PC-3 (cell line): ENCODE measurements around the gene RPP38. TPM values are rescaled to one million over a fixed set of nuclear protein-coding genes. Genes with fewer than 3 reads are reported as not detected.

Experiments used
- ATAC-seq: fragments of 200-7000 bp; cut with Tn5 transposase; 2 replicates; pipeline ENCODE4 v1.9.1; 2020; ENCODE audit warnings: mild to moderate bottlenecking, moderate library complexity
- BruUV-seq: library from RNA; stranded (reverse); fragments of 400-500 nt; replicated peaks from 2 replicates; lab custom pipeline; 2021; lab: Mats Ljungman, UMichigan
- CTCF ChIA-PET: fragments of 300-600 bp; sonication (Branson Sonifier 250); formaldehyde crosslinking; loops from one replicate; lab custom pipeline; 2022; ENCODE audit warnings: antibody characterized with exemption; lab: Charles Lee
- POLR2A ChIA-PET: fragments of 300-600 bp; sonication (Branson Sonifier 250); formaldehyde crosslinking; loops from one replicate; lab custom pipeline; 2022; ENCODE audit warnings: antibody characterized with exemption; ENCODE audit not compliant: unreplicated experiment; lab: Charles Lee
- DNase-seq: peaks from one replicate; pipeline ENCODE4 v3.0.0-alpha.2; 2015
- H2AFZ ChIP-seq: fragments of 300-600 bp; sonication (generic); 2 replicates; pipeline ENCODE4 v1.6.0; 2016; ENCODE audit warnings: antibody characterized with exemption, low read length
- H3F3A ChIP-seq: fragments of 300-600 bp; sonication (generic); one replicate; pipeline ENCODE4 v1.6.0; 2017; ENCODE audit warnings: antibody characterized with exemption, low read length, control low read depth, mild to moderate bottlenecking; ENCODE audit not compliant: unreplicated experiment
- H3K27ac ChIP-seq: fragments of 300-600 bp; sonication (generic); 2 replicates; pipeline ENCODE4 v1.5.1; 2016; ENCODE audit warnings: mild to moderate bottlenecking, low read length
- H3K27me3 ChIP-seq: fragments of 300-600 bp; sonication (generic); 2 replicates; pipeline ENCODE4 v1.6.1; 2016; ENCODE audit warnings: low read length, mixed read lengths
- H3K36me3 ChIP-seq: fragments of 300-600 bp; sonication (generic); 2 replicates; pipeline ENCODE4 v1.6.1; 2016; ENCODE audit warnings: low read depth, mixed run types, low read length, mixed read lengths
- H3K4me1 ChIP-seq: fragments of 300-600 bp; sonication (generic); 2 replicates; pipeline ENCODE4 v1.5.1; 2016; ENCODE audit warnings: low read length; ENCODE audit not compliant: insufficient read depth
- H3K4me2 ChIP-seq: fragments of 300-600 bp; sonication (generic); 2 replicates; pipeline ENCODE4 v1.6.0; 2016; ENCODE audit warnings: low read length
- H3K4me3 ChIP-seq: fragments of 300-600 bp; sonication (generic); 2 replicates; pipeline ENCODE4 v1.5.1; 2016; ENCODE audit warnings: mild to moderate bottlenecking, low read length, mixed read lengths
- H3K79me2 ChIP-seq: fragments of 300-600 bp; sonication (generic); 2 replicates; pipeline ENCODE4 v1.6.1; 2017; ENCODE audit warnings: low read length, mixed read lengths
- H3K9ac ChIP-seq: fragments of 300-600 bp; sonication (generic); 2 replicates; pipeline ENCODE4 v1.6.0; 2016; ENCODE audit warnings: mild to moderate bottlenecking, low read length
- H3K9me2 ChIP-seq: fragments of 300-600 bp; sonication (generic); replicated peaks from 2 replicates; pipeline ENCODE4 v1.6.1; 2016; ENCODE audit warnings: mixed run types, low read length, mixed read lengths
- H3K9me3 ChIP-seq: fragments of 300-600 bp; sonication (generic); 2 replicates; pipeline ENCODE4 v1.6.1; 2016; ENCODE audit warnings: low read length, mixed read lengths
- H4K20me1 ChIP-seq: fragments of 300-600 bp; sonication (generic); 2 replicates; pipeline ENCODE4 v1.6.1; 2016; ENCODE audit warnings: low read length, mixed read lengths
- EZH2 ChIP-seq: fragments of 300-600 bp; sonication (generic); IDR thresholded peaks from one replicate; pipeline ENCODE4 v1.6.1; 2017; ENCODE audit warnings: antibody characterized with exemption, mild to moderate bottlenecking, low read length; ENCODE audit not compliant: unreplicated experiment
- EZH2phosphoT487 ChIP-seq: fragments of 300-600 bp; sonication (generic); IDR thresholded peaks from 2 replicates; pipeline ENCODE4 v1.6.1; 2018; ENCODE audit warnings: mild to moderate bottlenecking, antibody characterized with exemption, low read length, borderline replicate concordance
- intact Hi-C: fragments of 100-400 bp; cut with micrococcal nuclease; formaldehyde crosslinking; loops from 2 replicates; pipeline ENCODE4 v1.9.0; 2023
- total RNA-seq: library from RNA; depleted of rRNA; stranded (reverse); fragments of >200 nt; gene quantifications from 2 replicates; pipeline ENCODE4 v1.2.3, GENCODE V29; 2014
- TF ChIP-seq, protein P1 (sequence below): fragments of 300-600 bp; sonication (generic); conservative IDR thresholded peaks from 2 replicates; pipeline ENCODE4 v1.5.1; 2017; ENCODE audit warnings: antibody characterized with exemption, low read depth, mild to moderate bottlenecking, low read length

RPP38 gene
- total RNA-seq, 1 experiment from 2014 or later, result 8.5 TPM

DNA sequence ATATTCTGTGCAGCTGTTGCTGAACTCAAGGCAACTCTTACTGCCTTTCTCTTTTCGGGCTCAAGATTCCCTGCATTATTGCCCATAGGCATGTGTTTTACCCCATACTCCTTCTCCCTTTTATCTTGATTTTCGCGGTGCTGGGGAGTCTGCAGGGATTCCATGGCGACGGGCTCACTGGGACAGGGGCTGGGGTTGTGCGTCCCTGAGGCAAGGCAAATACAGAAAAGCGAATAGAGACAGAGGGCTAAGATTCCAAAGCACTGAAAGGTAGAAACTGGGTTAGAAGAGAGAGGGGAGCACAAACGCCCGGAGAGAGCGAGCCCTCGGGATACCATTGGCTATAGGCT is 519 bp upstream of the RPP38 start:
- Histone ChIP-seq H3K27me3 (no peaks in the 10 kb centered on the region), H3K36me3 (no peaks in the 10 kb centered on the region), H3K4me3 (peak overlapping the region; percentile 94), H2AFZ (peak overlapping the region; percentile 84), H3K4me1 (no peaks in the 10 kb centered on the region; the same call in 1 of the 2 replicates), H3F3A (no peaks in the 10 kb centered on the region), H3K9me3 (no peaks in the 10 kb centered on the region), H3K4me2 (peak overlapping the region; percentile 93), H4K20me1 (peaks cover 3% of the 10 kb centered on the region; the same call in 1 of the 2 replicates), H3K9me2 (no peaks in the 10 kb centered on the region), H3K9ac (peak overlapping the region; percentile 98; the same call in 1 of the 2 replicates), H3K27ac (peak overlapping the region; percentile 94), H3K79me2 (peaks cover 43% of the 10 kb centered on the region)
- ATAC-seq (peak; percentile 8), DNase-seq (no peak)
- TF ChIP-seq, protein P1, sequence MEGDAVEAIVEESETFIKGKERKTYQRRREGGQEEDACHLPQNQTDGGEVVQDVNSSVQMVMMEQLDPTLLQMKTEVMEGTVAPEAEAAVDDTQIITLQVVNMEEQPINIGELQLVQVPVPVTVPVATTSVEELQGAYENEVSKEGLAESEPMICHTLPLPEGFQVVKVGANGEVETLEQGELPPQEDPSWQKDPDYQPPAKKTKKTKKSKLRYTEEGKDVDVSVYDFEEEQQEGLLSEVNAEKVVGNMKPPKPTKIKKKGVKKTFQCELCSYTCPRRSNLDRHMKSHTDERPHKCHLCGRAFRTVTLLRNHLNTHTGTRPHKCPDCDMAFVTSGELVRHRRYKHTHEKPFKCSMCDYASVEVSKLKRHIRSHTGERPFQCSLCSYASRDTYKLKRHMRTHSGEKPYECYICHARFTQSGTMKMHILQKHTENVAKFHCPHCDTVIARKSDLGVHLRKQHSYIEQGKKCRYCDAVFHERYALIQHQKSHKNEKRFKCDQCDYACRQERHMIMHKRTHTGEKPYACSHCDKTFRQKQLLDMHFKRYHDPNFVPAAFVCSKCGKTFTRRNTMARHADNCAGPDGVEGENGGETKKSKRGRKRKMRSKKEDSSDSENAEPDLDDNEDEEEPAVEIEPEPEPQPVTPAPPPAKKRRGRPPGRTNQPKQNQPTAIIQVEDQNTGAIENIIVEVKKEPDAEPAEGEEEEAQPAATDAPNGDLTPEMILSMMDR, result no peak
- TF ChIP-seq EZH2phosphoT487 (no peak), EZH2 (no peak)
- ChIA-PET POLR2A (no interaction called here), CTCF (no interaction called here)
- intact Hi-C loops, result loop anchor here (1.0 kb wide), 2 partner anchors 8 to 142 kb away; partner anchors contain the start of genes ACBD7 and DCLRE1C
- TSS peak; percentile 56 for BruUV-seq

DNA sequence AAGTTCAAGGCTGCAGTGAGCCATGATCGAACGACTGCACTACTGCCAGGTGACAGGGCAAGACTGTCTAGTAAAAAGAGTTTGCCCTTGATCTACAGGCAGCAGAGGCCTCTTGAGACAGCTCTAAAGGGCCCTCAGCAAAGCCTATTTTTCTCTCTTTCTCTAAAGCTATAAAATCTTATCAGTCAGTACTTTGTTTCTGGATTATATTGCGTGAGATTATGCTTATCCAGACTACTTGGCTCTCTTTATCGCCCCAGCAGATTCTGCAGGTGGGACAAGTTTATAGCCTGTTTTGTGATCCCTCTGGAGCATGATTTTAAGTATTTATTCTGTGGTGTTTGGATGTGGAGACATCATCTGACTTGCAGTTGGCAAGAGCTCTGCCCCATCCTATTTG is 2.7 kb downstream of the RPP38 start:
- no peak overlapping the region for H3K9ac ChIP-seq
- ChIA-PET POLR2A (no interaction called here), CTCF (no interaction called here)
- intact Hi-C loops, result no loop called here
- H3K9me3 ChIP-seq, result no peaks in the 10 kb centered on the region
- no peak overlapping the region for H3K4me2 ChIP-seq
- H3K79me2 ChIP-seq, result peaks cover 47% of the 10 kb centered on the region
- H3K9me2 ChIP-seq, result no peaks in the 10 kb centered on the region
- ATAC-seq, result no peak
- H2AFZ ChIP-seq, result no peak overlapping the region
- H3K27ac ChIP-seq, result no peak overlapping the region
- peaks cover 9% of the 10 kb centered on the region; the same call in 1 of the 2 replicates for H3K36me3 ChIP-seq
- TF ChIP-seq EZH2phosphoT487, result no peak
- TF ChIP-seq, protein P1, result no peak
- no peak for TF ChIP-seq EZH2
- BruUV-seq, result no TSS peak
- no peaks in the 10 kb centered on the region; the same call in 1 of the 2 replicates for H3K4me1 ChIP-seq
- H3F3A ChIP-seq, result no peaks in the 10 kb centered on the region
- no peak overlapping the region for H3K4me3 ChIP-seq
- no peak for DNase-seq
- H3K27me3 ChIP-seq, result no peaks in the 10 kb centered on the region
- peaks cover 3% of the 10 kb centered on the region; the same call in 1 of the 2 replicates for H4K20me1 ChIP-seq

DNA sequence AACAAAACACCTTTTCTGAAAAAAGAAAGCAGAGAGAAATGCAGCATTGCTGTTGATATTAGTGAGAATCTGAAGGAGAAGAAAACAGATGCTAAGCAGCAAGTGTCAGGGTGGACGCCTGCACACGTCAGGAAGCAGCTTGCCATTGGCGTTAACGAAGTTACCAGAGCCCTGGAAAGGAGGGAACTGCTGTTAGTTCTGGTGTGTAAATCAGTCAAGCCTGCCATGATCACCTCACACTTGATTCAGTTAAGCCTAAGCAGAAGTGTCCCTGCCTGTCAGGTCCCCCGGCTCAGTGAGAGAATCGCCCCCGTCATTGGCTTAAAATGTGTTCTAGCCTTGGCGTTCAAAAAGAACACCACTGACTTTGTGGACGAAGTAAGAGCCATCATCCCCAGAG is 6.4 kb downstream of the RPP38 start:
- Histone ChIP-seq H3K9me3 (no peaks in the 10 kb centered on the region), H3K27ac (no peak overlapping the region), H3K27me3 (no peaks in the 10 kb centered on the region), H3K9ac (no peak overlapping the region), H3K36me3 (peaks cover 9% of the 10 kb centered on the region; the same call in 1 of the 2 replicates), H4K20me1 (peaks cover 3% of the 10 kb centered on the region; the same call in 1 of the 2 replicates), H3K4me1 (no peaks in the 10 kb centered on the region; the same call in 1 of the 2 replicates), H3F3A (no peaks in the 10 kb centered on the region), H2AFZ (no peak overlapping the region), H3K4me2 (no peak overlapping the region), H3K4me3 (no peak overlapping the region), H3K79me2 (peaks cover 35% of the 10 kb centered on the region), H3K9me2 (no peaks in the 10 kb centered on the region)
- no peak for ATAC-seq
- BruUV-seq, result no TSS peak
- TF ChIP-seq EZH2 (no peak), EZH2phosphoT487 (no peak)
- TF ChIP-seq, protein P1, result no peak
- intact Hi-C loops, result no loop called here
- ChIA-PET POLR2A (no interaction called here), CTCF (no interaction called here)
- no peak for DNase-seq
